Fibroblast of pulmonary artery (primary cell): ENCODE results near the gene RASAL2.

Experiments
- DNase-seq: peaks from one replicate; pipeline ENCODE4 v3.0.0-alpha.2; 2010; ENCODE audit warnings: low read depth
- H3K4me3 ChIP-seq: replicated peaks from 2 replicates; pipeline ENCODE4 v1.5.1; 2011; ENCODE audit warnings: low read depth, mild to moderate bottlenecking, control low read depth, low read length, moderate library complexity
- CTCF ChIP-seq: IDR thresholded peaks from 2 replicates; pipeline ENCODE4 v1.5.1; 2011; ENCODE audit warnings: mild to moderate bottlenecking, control low read depth, low read length, inconsistent platforms; ENCODE audit errors: missing control alignments

RASAL2 gene

DNA sequence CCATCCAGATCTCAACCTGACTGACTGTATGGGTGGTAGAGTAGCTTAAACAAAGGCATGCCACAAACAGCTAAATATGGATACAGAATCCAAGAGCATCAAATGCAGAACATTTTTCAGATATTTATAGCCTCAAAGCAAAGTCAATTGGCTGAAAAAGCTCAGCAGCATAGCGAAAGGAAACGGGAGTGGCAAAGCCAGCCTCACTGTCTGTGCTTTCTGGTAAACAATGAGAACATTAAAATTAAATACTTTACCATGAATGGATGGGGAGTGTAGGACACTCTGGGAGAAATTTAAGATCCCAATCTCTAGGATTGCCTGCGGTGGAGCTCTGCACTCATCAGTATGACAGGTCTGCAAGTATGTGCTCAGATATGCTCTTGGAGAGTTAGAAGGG, 4.4 kb downstream of the RASAL2 start:
- peak; percentile 70 for DNase-seq
- TF ChIP-seq CTCF: no peak
- no peak overlapping the region for H3K4me3 ChIP-seq

- no peak for TF ChIP-seq CTCF
- no peak for DNase-seq
- H3K4me3 ChIP-seq: no peak overlapping the region
Observed at GRCh38 chr1:178101266-178101630, 7.3 kb downstream of the RASAL2 start.

GRCh38 chr1:178101654-178102053, 7.8 kb downstream of the RASAL2 start:
- peak; percentile 82 for DNase-seq
- no peak for TF ChIP-seq CTCF
- H3K4me3 ChIP-seq: no peak overlapping the region

GRCh38 chr1:178102218-178102617, 8.3 kb downstream of the RASAL2 start:
- no peak for DNase-seq
- H3K4me3 ChIP-seq: no peak overlapping the region
- TF ChIP-seq CTCF: no peak

DNA sequence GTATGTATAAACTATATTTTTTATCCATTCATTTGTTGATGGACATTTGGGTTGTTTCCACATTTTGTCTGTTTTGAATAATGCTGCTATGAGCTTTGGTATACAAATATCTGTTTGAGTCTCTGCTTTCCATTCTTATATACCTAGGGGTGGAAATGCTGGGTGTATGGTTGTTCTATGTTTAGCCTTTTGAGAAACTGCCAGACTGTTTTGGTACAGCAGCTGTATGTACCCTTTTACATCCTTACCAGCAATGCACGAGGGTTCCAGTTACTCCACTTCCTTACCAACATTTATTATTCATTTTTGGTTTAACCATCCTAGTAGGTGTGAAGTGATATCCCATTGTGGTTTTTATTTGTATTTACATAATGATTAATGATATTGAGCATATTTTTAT, 13.9 kb downstream of the RASAL2 start:
- no peak for TF ChIP-seq CTCF
- DNase-seq: no peak

DNA sequence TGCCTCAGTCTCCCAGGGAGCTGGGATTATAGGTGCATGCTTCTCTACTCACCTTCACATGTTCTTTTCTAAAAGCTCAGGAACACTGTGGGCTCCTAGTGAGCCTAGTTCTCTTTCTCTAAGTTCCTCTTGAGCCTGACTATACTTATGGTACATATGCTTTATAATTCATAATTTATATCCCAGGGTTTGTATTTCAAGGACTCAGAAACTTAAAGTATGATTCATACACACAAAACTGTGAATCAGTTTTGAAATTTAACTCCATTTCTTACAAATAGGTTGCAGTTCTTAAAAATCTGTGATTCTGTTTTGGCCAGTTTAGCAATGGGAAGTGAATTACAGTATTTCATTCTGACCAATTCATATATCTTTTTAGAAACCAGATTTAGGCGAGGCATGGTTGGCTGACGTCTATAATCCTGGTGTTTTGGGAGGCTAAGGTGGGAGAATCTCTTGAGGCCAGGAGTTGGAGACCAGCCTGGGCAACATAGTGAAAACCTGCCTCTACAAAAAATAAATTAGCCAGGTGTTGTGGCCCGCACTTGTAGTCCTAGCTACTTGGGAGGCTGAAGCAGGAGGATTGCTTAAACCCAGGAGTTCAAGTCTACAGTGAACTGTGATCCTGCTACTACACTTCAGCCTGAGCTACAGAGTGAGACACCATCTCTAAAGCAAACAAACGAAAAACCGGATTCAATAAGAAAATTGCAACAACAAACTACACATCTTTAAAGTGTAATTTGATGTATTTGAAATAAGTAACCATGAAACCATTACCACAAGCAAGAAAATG, 15.6 kb downstream of the RASAL2 start:
- no peak for DNase-seq
- no peak for TF ChIP-seq CTCF
- H3K4me3 ChIP-seq: no peak overlapping the region

More for the DNA sequence above, 13.9 kb downstream of the RASAL2 start:
- H3K4me3 ChIP-seq: no peak overlapping the region

- H3K4me3 ChIP-seq: no peak overlapping the region
- TF ChIP-seq CTCF: no peak
- DNase-seq: no peak
Observed at GRCh38 chr1:178115260-178115659, 21.4 kb downstream of the RASAL2 start.
